ENCODE measurements around the gene DEDD. TPM values are rescaled to one million over a fixed set of nuclear protein-coding genes. Genes with fewer than 3 reads are reported as not detected.

DEDD gene
- total and polyA plus RNA-seq, 10 of the 15 experiments (the other 5 are each of a cell fraction or from before 2014, with no cell fraction given) = 13.6 to 33.9 (median 30.3) TPM

DNA sequence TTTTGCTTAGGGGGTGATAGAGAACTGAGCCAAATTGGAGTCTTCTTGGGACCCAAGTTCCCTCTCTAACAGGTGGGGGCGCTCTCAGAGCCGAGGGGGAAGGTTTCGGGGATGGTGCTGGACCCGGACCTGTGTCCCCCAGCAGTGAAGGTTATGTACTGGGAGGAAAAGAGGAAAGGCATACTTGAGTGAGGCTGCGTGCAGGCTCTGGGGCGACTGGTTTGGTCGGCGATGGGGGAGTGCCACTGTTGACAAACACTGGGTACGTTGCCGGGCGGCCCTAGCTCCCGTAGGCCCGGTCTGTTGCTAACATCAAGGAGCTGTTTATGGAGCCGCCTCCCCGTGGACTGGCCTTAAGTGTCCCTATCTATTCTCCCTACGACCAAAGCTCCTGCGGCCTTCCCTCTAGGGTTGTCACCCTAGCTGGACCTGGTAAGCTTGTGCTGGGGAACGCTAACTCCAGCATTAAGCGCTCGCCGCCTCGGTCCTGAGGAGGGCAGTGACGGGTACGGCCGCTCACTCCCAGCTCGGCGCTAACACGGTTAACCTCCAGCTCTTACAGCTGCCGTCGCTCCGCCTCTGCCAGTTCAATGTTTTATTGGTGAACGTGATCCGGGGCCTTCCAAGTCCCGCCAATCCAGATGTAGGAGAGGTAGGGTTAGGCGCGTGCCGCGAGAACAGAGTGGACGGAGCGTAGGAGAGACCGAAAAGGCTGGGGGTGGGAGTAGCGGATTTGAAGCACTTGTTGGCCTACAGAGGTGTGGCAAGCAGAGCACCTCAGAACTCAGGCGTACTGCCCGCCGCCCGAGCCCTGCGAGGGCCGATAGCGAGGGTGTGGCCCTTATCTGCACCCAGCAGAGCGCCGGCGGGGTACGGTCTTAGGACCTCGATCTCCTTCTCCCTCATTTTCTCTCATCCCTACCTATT lies 33.5 kb upstream of the DEDD start, which contains the start of gene PPOX (continued):
- TF ChIP-seq, protein P1, sequence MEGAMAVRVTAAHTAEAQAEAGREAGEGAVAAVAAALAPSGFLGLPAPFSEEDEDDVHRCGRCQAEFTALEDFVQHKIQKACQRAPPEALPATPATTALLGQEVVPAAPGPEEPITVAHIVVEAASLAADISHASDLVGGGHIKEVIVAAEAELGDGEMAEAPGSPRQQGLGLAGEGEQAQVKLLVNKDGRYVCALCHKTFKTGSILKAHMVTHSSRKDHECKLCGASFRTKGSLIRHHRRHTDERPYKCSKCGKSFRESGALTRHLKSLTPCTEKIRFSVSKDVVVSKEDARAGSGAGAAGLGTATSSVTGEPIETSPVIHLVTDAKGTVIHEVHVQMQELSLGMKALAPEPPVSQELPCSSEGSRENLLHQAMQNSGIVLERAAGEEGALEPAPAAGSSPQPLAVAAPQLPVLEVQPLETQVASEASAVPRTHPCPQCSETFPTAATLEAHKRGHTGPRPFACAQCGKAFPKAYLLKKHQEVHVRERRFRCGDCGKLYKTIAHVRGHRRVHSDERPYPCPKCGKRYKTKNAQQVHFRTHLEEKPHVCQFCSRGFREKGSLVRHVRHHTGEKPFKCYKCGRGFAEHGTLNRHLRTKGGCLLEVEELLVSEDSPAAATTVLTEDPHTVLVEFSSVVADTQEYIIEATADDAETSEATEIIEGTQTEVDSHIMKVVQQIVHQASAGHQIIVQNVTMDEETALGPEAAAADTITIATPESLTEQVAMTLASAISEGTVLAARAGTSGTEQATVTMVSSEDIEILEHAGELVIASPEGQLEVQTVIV (IDR thresholded peaks at IDR 0.05; ENCODE audit: borderline replicate concordance, partially characterized antibody) = peak; percentile 39
- TF ChIP-seq TAF1 (IDR thresholded peaks at IDR 0.05; ENCODE audit: borderline replicate concordance, low read depth, low read length) (0 out of 2 replicates have a peak, but pooled peaks have one; percentile 24), ZNF217 (IDR thresholded peaks at IDR 0.05) (no peak), FOXK2 (IDR thresholded peaks at IDR 0.05) (peak; percentile 83), YY1 (IDR thresholded peaks at IDR 0.05; ENCODE audit: low read depth, low read length) (peak; percentile 70), BMI1 (IDR thresholded peaks at IDR 0.05; ENCODE audit: borderline replicate concordance) (no peak), ESRRA (IDR thresholded peaks at IDR 0.05; ENCODE audit: low read length) (no peak), NFIC (IDR thresholded peaks at IDR 0.05; ENCODE audit: low read depth, low read length) (no peak), MYC (IDR thresholded peaks at IDR 0.05; ENCODE audit: insufficient read depth, insufficient read length, insufficient replicate concordance, low read length, severe bottlenecking) (no peak), CHD2 (IDR thresholded peaks at IDR 0.05; ENCODE audit: borderline replicate concordance, low read depth, low read length) (peak; percentile 98), WRNIP1 (IDR thresholded peaks at IDR 0.05; ENCODE audit: borderline replicate concordance, low read depth, low read length) (no peak), SMARCA5 (IDR thresholded peaks at IDR 0.05) (peak; percentile 66; the same call in 1 of the 2 replicates), CBX5 (IDR thresholded peaks at IDR 0.05; ENCODE audit: low read depth) (no peak), SPI1 (IDR thresholded peaks at IDR 0.05; ENCODE audit: borderline replicate concordance, insufficient read depth, low read depth, low read length) (no peak), HCFC1 (IDR thresholded peaks at IDR 0.05; ENCODE audit: low read length) (peak; percentile 56)
- TF ChIP-seq, protein P2, sequence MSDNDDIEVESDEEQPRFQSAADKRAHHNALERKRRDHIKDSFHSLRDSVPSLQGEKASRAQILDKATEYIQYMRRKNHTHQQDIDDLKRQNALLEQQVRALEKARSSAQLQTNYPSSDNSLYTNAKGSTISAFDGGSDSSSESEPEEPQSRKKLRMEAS (IDR thresholded peaks at IDR 0.05; ENCODE audit: low read depth, low read length) = no peak; the same call in 1 of the 2 replicates
- TF ChIP-seq, protein P3, sequence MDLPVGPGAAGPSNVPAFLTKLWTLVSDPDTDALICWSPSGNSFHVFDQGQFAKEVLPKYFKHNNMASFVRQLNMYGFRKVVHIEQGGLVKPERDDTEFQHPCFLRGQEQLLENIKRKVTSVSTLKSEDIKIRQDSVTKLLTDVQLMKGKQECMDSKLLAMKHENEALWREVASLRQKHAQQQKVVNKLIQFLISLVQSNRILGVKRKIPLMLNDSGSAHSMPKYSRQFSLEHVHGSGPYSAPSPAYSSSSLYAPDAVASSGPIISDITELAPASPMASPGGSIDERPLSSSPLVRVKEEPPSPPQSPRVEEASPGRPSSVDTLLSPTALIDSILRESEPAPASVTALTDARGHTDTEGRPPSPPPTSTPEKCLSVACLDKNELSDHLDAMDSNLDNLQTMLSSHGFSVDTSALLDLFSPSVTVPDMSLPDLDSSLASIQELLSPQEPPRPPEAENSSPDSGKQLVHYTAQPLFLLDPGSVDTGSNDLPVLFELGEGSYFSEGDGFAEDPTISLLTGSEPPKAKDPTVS (IDR thresholded peaks at IDR 0.05; ENCODE audit: low read depth, low read length) = no peak
- TF ChIP-seq, protein P4, sequence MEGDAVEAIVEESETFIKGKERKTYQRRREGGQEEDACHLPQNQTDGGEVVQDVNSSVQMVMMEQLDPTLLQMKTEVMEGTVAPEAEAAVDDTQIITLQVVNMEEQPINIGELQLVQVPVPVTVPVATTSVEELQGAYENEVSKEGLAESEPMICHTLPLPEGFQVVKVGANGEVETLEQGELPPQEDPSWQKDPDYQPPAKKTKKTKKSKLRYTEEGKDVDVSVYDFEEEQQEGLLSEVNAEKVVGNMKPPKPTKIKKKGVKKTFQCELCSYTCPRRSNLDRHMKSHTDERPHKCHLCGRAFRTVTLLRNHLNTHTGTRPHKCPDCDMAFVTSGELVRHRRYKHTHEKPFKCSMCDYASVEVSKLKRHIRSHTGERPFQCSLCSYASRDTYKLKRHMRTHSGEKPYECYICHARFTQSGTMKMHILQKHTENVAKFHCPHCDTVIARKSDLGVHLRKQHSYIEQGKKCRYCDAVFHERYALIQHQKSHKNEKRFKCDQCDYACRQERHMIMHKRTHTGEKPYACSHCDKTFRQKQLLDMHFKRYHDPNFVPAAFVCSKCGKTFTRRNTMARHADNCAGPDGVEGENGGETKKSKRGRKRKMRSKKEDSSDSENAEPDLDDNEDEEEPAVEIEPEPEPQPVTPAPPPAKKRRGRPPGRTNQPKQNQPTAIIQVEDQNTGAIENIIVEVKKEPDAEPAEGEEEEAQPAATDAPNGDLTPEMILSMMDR (IDR thresholded peaks at IDR 0.05 in 2 of 3, conservative IDR thresholded peaks at IDR 0.05 in 1 of 3; ENCODE audit: control insufficient read depth in 2 of 3, extremely low read depth in 1 of 3, insufficient read depth in 1 of 3, low read depth in 3 of 3, low read length in 3 of 3) = peak; percentile 50 to 67 (median 61)
- TF ChIP-seq, protein P5, sequence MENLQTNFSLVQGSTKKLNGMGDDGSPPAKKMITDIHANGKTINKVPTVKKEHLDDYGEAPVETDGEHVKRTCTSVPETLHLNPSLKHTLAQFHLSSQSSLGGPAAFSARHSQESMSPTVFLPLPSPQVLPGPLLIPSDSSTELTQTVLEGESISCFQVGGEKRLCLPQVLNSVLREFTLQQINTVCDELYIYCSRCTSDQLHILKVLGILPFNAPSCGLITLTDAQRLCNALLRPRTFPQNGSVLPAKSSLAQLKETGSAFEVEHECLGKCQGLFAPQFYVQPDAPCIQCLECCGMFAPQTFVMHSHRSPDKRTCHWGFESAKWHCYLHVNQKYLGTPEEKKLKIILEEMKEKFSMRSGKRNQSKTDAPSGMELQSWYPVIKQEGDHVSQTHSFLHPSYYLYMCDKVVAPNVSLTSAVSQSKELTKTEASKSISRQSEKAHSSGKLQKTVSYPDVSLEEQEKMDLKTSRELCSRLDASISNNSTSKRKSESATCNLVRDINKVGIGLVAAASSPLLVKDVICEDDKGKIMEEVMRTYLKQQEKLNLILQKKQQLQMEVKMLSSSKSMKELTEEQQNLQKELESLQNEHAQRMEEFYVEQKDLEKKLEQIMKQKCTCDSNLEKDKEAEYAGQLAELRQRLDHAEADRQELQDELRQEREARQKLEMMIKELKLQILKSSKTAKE (IDR thresholded peaks at IDR 0.05; ENCODE audit: low read depth, poor library complexity, severe bottlenecking) = peak; percentile 14

Measured in GM12878 (cell line).